ENCODE data around the gene DOCK4.
"Not testable (repeated sequence)": the region's sequence is repeated elsewhere in the genome, so short reads cannot be mapped to it uniquely, and the experiment has no call there.

DOCK4 gene

GRCh38 chr7:112206238-112206990, at the start of gene DOCK4, which contains the start of gene ZNF277:
TSS of gene DOCK4 (minus strand) at chr7:112206399. CDS start at chr7:112206138, 261 bp downstream.
TSS of gene ZNF277 (plus strand) at chr7:112206695. CDS start at chr7:112206717, 22 bp downstream.
- peak; percentile 7 for TF ChIP-seq CTCF (conservative IDR thresholded peaks at IDR 0.05; ENCODE audit: low read depth, low read length)
- DNase-seq (ENCODE audit: low read depth), result peak; percentile 99
- peak within 1 kb of the TSS; percentile 97 for H3K4me3 ChIP-seq (ENCODE audit: low read depth, low read length)

GRCh38 chr7:112255388-112255720, 49.2 kb upstream of the DOCK4 start:
- no peak for TF ChIP-seq CTCF (conservative IDR thresholded peaks at IDR 0.05; ENCODE audit: low read depth, low read length)
- DNase-seq (ENCODE audit: low read depth), result no peak
- no peak overlapping the region for H3K4me3 ChIP-seq (ENCODE audit: low read depth, low read length)

- H3K4me3 ChIP-seq (ENCODE audit: low read depth, low read length), result no peak overlapping the region
- no peak for TF ChIP-seq CTCF (conservative IDR thresholded peaks at IDR 0.05; ENCODE audit: low read depth, low read length)
- no peak for DNase-seq (ENCODE audit: low read depth)
These were observed 48.6 kb upstream of the DOCK4 start for GRCh38 chr7:112254709-112255387.

GRCh38 chr7:112254156-112254555, 48.0 kb upstream of the DOCK4 start:
- DNase-seq (ENCODE audit: low read depth), result no peak

GRCh38 chr7:112252691-112253090, 46.5 kb upstream of the DOCK4 start:
- no peak for TF ChIP-seq CTCF (conservative IDR thresholded peaks at IDR 0.05; ENCODE audit: low read depth, low read length)
- no peak overlapping the region for H3K4me3 ChIP-seq (ENCODE audit: low read depth, low read length)
- no peak for DNase-seq (ENCODE audit: low read depth)

More at GRCh38 chr7:112254156-112254555, 48.0 kb upstream of the DOCK4 start:
- no peak for TF ChIP-seq CTCF (conservative IDR thresholded peaks at IDR 0.05; ENCODE audit: low read depth, low read length)
- no peak overlapping the region for H3K4me3 ChIP-seq (ENCODE audit: low read depth, low read length)

- H3K4me3 ChIP-seq (ENCODE audit: low read depth, low read length), result no peak overlapping the region
- TF ChIP-seq CTCF (conservative IDR thresholded peaks at IDR 0.05; ENCODE audit: low read depth, low read length), result no peak
- DNase-seq (ENCODE audit: low read depth), result no peak
These were observed 45.9 kb upstream of the DOCK4 start for GRCh38 chr7:112252141-112252540.

- H3K4me3 ChIP-seq (ENCODE audit: low read depth, low read length); DNase-seq (ENCODE audit: low read depth): not testable (repeated sequence)
These were observed 43.8 kb upstream of the DOCK4 start for GRCh38 chr7:112249967-112250366.
